ENCODE measurements around the gene ZBTB18. TPM values are rescaled to one million over a fixed set of nuclear protein-coding genes. Genes with fewer than 3 reads are reported as not detected.

The ZBTB18 gene
- total RNA-seq, 2 experiments from 2014 or later: 57.2 to 59.9 TPM

DNA sequence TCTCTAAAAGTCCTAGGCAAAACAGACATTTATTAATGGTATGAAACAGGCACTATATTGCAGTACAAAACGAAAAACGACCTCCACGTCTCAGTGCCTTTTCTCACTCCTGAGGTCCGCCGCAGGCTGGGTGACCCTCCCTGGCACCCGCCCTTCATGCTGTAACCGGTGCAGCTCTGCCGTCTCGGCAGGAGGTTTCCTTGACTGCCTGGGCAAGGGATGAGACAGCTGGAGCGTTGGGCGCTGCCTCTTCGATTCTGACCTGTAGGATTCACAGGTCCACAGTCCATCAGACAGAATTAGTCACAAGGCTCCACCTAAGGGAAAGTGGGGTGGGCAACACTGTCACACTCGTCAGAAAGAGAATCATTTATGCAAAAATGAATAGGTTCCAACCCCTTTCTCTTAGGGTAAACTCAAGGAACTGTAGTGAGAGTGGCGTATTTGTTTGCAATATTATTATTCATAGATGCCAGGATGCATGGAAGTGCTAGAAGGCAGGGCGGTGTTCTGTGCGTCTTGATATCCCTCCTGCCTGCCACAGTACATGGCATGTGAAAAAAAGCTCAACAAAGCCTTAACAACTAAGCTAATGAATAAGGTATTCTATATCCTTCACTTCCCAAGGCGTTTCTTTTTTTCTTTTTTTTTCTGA, 23.5 kb upstream of the ZBTB18 start:
- Histone ChIP-seq H3K4me1 (ENCODE audit: insufficient read depth, low read length) (no peaks in the 10 kb centered on the region), H3K27me3 (ENCODE audit: control insufficient read depth in 1 of 2, insufficient read depth in 2 of 2, low read length in 2 of 2) (no peaks in the 10 kb centered on the region), H3K27ac (ENCODE audit: low read depth in 1 of 2, low read length in 2 of 2) (no peak overlapping the region), H3K36me3 (ENCODE audit: insufficient read depth, low read length) (no peaks in the 10 kb centered on the region), H3K9me3 (ENCODE audit: control insufficient read depth in 1 of 2, insufficient read depth in 1 of 2, low read length in 2 of 2) (no peaks in the 10 kb centered on the region), H3K4me3 (ENCODE audit: low read length) (no peak overlapping the region)
- no peak overlapping the region for H3K27ac Mint-ChIP-seq
- no peak for DNase-seq
- H3K4me3 Mint-ChIP-seq: no peak overlapping the region
- H3K36me3 Mint-ChIP-seq (ENCODE audit: low read depth): no peaks in the 10 kb centered on the region
- H3K27me3 Mint-ChIP-seq: peaks cover 4% of the 10 kb centered on the region
- ATAC-seq (ENCODE audit: poor library complexity): no peak
- CTCF ChIA-PET: no interaction called here
- no peaks in the 10 kb centered on the region for H3K4me1 Mint-ChIP-seq (ENCODE audit: low read depth)
- intact Hi-C loops (cut with DNase I, micrococcal nuclease): no loop called here
- POLR2A ChIA-PET: interaction anchor here (1.1 kb wide), 1 partner anchor 47 kb away, joined by 3 read pairs; no protein-coding TSS in a partner anchor
- H3K9me3 Mint-ChIP-seq: no peaks in the 10 kb centered on the region
- TF ChIP-seq, protein P1, sequence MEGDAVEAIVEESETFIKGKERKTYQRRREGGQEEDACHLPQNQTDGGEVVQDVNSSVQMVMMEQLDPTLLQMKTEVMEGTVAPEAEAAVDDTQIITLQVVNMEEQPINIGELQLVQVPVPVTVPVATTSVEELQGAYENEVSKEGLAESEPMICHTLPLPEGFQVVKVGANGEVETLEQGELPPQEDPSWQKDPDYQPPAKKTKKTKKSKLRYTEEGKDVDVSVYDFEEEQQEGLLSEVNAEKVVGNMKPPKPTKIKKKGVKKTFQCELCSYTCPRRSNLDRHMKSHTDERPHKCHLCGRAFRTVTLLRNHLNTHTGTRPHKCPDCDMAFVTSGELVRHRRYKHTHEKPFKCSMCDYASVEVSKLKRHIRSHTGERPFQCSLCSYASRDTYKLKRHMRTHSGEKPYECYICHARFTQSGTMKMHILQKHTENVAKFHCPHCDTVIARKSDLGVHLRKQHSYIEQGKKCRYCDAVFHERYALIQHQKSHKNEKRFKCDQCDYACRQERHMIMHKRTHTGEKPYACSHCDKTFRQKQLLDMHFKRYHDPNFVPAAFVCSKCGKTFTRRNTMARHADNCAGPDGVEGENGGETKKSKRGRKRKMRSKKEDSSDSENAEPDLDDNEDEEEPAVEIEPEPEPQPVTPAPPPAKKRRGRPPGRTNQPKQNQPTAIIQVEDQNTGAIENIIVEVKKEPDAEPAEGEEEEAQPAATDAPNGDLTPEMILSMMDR (IDR thresholded peaks at IDR 0.05): no peak

GRCh38 chr1:244028701-244029100, 22.4 kb upstream of the ZBTB18 start:
- Mint-ChIP-seq H3K27me3 (peaks cover 6% of the 10 kb centered on the region), H3K4me1 (ENCODE audit: low read depth) (no peaks in the 10 kb centered on the region), H3K36me3 (ENCODE audit: low read depth) (no peaks in the 10 kb centered on the region), H3K27ac (no peak overlapping the region), H3K9me3 (no peaks in the 10 kb centered on the region), H3K4me3 (no peak overlapping the region)
- POLR2A ChIA-PET: interaction anchor here (0.7 to 1.1 kb wide), 2 partner anchors 19 to 46 kb away, joined by 3 read pairs; no protein-coding TSS in a partner anchor
- no peaks in the 10 kb centered on the region for H3K36me3 ChIP-seq (ENCODE audit: insufficient read depth, low read length)
- no peak for ATAC-seq (ENCODE audit: poor library complexity)
- no peak overlapping the region for H3K4me3 ChIP-seq (ENCODE audit: low read length)
- DNase-seq: no peak
- CTCF ChIA-PET: no interaction called here
- H3K9me3 ChIP-seq (ENCODE audit: control insufficient read depth in 1 of 2, insufficient read depth in 1 of 2, low read length in 2 of 2): no peaks in the 10 kb centered on the region
- H3K27me3 ChIP-seq (ENCODE audit: control insufficient read depth in 1 of 2, insufficient read depth in 2 of 2, low read length in 2 of 2): no peaks in the 10 kb centered on the region
- intact Hi-C loops (cut with DNase I, micrococcal nuclease): no loop called here
- TF ChIP-seq, protein P1 (IDR thresholded peaks at IDR 0.05): no peak
- no peak overlapping the region for H3K27ac ChIP-seq (ENCODE audit: low read depth in 1 of 2, low read length in 2 of 2)
- no peaks in the 10 kb centered on the region for H3K4me1 ChIP-seq (ENCODE audit: insufficient read depth, low read length)

DNA sequence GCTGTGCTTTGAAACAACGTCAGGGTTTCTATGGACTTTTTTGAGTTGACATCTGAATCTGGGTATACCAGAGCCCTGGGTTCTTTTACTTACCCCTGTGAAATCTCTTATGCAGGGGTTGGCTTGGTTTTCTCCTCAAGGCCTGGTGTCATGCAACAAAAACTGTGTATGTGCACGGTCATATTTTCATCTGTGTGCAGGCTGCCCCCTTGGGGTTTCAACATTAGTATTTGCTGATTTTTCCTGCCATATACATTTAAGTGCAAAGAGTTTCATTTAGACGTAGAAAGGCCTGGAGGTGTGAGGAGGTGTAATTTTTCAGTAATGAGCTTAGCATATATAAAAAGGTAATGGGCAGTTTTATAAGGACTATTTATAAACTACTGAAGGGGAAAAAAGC, 22.0 kb upstream of the ZBTB18 start:
- Mint-ChIP-seq H3K27me3 (peaks cover 8% of the 10 kb centered on the region), H3K4me1 (ENCODE audit: low read depth) (no peaks in the 10 kb centered on the region), H3K4me3 (no peak overlapping the region), H3K9me3 (no peaks in the 10 kb centered on the region), H3K27ac (no peak overlapping the region), H3K36me3 (ENCODE audit: low read depth) (no peaks in the 10 kb centered on the region)
- DNase-seq (no peak), ATAC-seq (ENCODE audit: poor library complexity) (no peak)
- H3K27ac ChIP-seq (ENCODE audit: low read depth in 1 of 2, low read length in 2 of 2): no peak overlapping the region
- H3K4me1 ChIP-seq (ENCODE audit: insufficient read depth, low read length): no peaks in the 10 kb centered on the region
- TF ChIP-seq, protein P1 (IDR thresholded peaks at IDR 0.05): no peak
- H3K36me3 ChIP-seq (ENCODE audit: insufficient read depth, low read length): no peaks in the 10 kb centered on the region
- H3K27me3 ChIP-seq (ENCODE audit: control insufficient read depth in 1 of 2, insufficient read depth in 2 of 2, low read length in 2 of 2): no peaks in the 10 kb centered on the region
- intact Hi-C loops (cut with DNase I, micrococcal nuclease): no loop called here
- H3K9me3 ChIP-seq (ENCODE audit: control insufficient read depth in 1 of 2, insufficient read depth in 1 of 2, low read length in 2 of 2): no peaks in the 10 kb centered on the region
- ChIA-PET POLR2A (interaction anchor here (1.1 kb wide), 1 partner anchor 46 kb away, joined by 3 read pairs; no protein-coding TSS in a partner anchor), CTCF (no interaction called here)
- H3K4me3 ChIP-seq (ENCODE audit: low read length): no peak overlapping the region

Measured in CD4-positive, alpha-beta T cell (primary cell).